HG02943 (cell line): Measurements from ENCODE around the gene APOL4.
"Not testable (repeated sequence)": the region's sequence is repeated elsewhere in the genome, so short reads cannot be mapped to it uniquely, and the experiment has no call there.

ENCODE experiments used
- ATAC-seq: cut with Tn5 transposase; IDR thresholded peaks from one replicate; pipeline ENCODE4 v1.9.1; 2021; ENCODE audit warnings: mild to moderate bottlenecking, low read depth, moderate library complexity; ENCODE audit not compliant: unreplicated experiment

Gene APOL4

DNA sequence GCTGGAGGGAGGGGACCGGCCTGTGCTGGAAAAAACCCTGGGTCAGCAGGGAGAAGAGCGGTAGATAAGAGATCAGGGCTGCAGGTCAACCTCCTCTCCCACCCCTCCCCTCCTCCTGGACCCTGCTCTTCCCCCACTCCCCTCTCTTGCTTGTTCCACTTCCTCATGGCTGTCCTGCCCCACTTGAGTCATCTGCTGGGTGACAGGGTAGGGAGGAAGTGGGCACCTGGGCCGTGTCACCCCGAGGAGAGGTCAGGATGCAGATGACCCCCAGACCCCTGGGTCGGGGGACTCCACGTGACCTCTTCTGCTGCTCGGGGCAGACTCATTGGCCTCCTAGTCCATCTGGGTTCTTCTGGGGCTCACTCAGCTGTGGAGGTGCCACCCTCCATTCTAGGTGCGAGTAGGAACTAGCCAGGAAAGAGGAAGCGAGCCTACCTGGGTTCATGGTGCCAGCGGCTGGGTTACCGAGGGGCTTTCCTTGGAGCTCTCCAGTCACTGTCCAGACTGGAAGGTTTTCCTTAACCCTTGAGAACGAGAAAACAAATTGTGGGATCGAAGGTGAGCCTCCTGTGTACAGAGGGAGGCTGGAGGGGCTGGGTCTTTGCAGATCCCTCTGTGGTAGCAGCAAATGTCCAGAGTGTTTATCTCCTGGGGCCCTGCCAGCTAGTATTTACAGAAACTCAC, 31.2 kb upstream of the APOL4 start:
- no peak for ATAC-seq

DNA sequence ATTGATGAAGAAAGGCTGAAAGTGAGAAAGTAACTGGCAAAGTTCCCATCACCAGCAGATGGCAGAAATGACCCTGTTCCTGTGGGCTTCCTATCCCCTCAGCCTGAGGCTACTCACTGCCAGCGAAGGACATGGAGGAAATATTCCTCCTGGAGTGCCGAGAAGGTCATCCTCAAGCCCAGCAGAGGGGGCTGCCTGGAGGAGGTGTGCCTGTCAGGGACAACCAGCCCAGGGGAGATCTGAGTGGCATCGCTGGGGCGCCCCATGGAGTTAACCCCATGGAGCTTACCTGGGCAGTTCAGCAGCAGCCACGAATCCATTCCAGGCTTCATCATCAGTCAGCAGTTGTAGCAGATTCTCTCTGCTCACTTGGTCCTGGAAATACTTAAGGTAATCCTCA, 29.4 kb upstream of the APOL4 start:
- ATAC-seq = not testable (repeated sequence)

DNA sequence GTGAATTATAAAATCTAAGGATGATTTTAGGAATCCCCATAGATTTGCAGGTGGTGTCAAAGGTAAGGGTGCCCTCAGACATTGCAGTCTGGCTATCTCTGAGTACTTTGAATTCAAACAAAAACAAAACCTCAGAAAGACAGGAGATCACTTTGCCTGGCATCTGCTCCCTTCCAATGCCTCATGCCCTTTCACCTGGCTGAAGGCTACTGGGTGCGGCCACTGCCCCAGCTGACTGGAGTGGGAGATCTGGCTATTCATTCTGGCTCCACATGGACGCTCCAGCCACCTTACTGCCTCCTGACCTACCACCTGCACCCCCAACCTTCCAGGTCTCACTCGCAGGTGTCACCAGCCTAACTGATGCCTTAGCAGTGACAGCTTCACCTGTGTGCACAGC, 28.0 kb upstream of the APOL4 start:
- ATAC-seq = not testable (repeated sequence)

DNA sequence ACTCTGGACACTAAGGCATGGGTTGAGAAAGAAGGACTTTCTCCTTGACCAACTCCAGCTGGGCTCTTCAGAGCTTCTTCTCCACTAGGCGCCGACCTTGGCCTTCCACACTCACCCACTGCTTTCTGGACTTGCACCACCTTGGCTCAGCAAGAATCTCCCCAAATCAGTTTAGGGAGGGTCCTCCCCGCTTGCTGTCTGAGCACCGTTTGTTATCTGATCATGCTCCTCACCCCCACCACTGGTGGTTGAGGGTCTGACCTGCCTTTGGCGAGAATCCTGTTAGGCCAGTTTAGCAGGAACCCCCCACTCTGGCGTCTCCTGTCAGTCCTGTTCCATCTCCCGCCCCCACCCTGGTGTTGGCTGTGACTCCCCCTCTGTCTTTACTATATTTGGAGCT, 27.3 kb upstream of the APOL4 start:
- no peak for ATAC-seq

DNA sequence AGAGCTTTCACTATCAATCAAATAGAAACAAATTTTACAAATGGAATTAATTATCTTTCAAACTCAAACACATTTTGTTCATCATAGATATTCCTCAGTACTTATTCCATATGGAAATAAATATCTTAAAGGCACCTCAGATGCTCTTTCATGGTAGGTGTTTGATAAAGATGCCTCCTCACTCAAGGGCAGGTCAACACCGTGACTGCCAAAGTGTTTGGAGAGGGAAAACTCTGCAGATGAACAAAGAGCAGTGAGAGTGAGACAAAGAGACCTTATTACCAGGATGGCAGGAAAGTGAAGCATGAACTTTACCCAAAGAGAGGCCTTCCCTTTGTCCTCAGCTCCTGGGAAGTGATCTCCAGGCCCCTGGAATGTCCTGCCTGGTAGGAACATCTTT, 26.8 kb upstream of the APOL4 start:
- ATAC-seq = not testable (repeated sequence)

DNA sequence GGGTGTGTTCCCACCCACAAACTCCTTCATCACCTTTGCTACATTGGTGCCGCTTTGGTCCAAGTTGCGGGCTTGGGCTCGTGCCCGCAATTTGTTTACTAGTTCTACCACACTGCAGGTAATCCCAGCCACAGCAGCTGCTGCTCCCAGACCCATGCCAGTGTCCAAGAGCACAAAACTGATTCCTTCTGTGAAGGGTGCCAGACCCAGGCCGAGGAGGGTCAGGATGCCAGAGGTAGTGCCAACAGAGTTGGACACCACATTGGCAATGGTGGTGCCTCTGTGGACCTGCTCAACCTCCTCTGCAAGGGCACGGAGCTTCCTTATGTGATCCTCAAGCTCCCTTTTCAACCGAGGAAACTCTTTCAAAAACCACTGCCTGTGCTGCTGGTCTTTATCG, 26.2 kb upstream of the APOL4 start:
- ATAC-seq = no peak

DNA sequence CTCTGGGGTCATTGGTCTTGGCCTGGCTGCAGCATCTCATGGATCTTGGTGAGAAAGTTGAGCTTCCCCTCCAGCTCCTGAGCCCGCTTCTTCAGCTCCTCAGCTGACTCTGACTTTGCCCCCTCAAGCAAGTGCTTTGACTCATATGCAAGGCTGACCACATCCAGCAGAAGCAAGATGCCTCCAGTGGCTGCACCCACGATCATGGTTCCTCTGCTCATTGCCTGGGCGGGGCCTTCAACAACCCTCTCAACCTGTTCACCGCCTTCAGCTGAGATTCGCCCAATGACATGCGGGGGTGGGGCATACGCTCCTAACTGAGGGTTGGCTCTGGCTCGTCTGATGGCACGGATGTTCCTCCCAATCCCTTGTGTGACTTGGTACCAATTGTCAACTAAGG, 25.8 kb upstream of the APOL4 start:
- ATAC-seq = no peak

DNA sequence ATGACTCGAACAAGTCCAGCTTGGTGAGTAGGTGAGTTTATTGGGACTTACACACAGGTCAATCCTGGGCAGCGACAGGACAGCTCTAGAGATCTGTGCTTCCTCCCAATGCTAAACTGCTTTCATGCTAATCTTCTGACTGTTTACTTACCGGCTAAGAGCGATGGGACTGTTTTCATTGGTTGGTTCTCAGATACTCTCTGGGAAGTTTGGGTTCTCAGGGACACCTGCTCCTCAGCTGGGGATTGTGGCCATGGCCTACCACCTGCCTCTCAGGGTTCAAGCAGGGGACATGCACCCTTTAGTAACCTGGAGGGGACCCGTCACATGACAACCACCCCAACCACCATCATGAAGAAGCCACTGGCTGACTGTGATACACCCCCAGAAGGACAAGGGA, 24.6 kb upstream of the APOL4 start:
- no peak for ATAC-seq

DNA sequence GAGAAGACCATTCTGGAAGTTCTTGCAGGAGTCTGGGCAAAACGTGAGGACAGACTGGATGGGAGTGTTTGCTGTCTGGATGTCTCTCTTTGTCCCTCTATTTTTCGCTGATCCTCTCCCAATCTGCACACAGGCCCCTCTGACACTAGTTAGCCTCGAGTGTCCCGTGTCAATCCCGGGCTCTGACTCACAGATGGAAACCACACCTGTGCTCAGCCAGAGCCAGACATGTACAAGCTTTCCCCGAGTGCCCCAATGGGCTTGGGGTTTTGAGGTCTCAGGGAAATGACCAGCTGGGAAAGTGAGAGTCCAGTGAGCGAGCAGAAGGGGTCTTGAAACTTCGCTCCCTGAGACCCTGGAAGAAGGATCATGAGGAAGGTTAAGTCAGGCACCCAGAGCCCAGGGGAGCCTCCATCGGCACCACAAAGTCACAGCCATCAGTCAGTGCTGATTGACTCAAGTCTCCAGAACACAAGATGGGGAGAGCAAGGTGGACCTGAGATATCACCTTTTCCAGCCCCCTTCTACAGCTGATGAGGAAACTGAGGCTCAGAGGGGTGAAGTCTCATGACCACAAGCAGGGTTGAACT, 23.8 kb upstream of the APOL4 start:
- ATAC-seq = no peak

DNA sequence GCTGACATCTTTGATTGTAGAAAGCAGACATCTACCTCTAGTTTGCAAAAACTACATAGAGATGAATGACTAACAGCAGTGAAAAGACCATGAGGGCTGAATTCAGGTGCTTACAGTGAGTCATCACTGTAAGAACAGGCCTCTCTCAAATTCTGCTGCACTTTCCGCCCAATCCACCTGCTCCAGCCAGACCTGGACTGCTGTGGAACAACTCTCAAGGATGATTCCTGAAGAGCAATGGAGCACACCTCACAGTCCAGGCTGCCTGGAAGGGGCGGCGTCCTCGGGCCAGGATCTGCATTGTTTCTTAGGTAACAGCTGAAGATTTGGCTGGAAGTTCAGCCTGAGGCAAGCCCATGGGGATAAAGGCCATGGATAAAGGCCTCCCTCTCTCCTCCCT, 22.6 kb upstream of the APOL4 start:
- no peak for ATAC-seq

DNA sequence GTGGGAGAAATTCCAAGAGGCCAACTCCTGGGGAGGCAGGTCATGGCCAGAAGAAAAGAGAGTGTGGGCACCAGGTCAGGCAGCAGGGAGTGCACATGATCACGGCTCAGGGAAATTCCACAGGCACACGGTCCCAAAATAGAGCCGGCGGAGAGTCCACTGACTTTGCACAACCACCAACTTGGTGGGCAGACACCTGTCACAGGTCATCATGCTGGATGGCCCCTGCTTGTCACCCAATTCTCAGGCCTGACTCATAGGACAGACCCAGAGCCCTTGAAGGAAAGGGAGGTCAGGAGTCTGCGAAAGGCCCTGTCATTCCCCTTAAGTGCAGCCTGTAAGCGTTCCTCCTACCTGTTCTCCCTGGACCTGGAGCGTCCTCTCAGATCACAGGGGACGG, 21.9 kb upstream of the APOL4 start:
- no peak for ATAC-seq

DNA sequence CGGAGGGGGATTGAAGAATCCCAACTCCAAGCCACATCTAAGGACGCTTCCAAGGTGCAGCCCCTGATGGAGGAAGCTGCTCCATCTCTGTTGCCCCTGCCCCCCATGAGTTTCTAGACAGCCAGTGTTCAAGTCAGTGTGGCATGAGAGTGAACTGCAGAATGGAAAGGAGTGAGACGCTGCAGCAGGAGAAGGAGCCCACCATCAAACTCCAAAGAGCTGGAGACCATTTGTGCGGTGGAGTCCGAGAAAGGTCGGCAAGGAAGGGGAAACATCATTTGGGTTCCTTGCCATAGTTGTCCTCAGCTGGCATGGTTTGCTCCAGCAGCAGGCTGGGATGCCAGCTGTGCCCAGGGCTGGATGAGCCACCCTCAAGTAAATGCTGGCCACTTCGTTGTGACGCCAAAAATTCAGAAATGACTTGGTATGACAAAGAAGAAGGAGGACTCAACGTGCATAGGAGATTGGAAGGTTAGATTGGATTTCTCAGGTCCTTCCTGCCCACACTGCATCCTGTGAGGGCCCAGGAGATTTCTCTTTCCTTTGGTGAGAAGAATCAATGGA, 21.4 kb upstream of the APOL4 start:
- no peak for ATAC-seq

DNA sequence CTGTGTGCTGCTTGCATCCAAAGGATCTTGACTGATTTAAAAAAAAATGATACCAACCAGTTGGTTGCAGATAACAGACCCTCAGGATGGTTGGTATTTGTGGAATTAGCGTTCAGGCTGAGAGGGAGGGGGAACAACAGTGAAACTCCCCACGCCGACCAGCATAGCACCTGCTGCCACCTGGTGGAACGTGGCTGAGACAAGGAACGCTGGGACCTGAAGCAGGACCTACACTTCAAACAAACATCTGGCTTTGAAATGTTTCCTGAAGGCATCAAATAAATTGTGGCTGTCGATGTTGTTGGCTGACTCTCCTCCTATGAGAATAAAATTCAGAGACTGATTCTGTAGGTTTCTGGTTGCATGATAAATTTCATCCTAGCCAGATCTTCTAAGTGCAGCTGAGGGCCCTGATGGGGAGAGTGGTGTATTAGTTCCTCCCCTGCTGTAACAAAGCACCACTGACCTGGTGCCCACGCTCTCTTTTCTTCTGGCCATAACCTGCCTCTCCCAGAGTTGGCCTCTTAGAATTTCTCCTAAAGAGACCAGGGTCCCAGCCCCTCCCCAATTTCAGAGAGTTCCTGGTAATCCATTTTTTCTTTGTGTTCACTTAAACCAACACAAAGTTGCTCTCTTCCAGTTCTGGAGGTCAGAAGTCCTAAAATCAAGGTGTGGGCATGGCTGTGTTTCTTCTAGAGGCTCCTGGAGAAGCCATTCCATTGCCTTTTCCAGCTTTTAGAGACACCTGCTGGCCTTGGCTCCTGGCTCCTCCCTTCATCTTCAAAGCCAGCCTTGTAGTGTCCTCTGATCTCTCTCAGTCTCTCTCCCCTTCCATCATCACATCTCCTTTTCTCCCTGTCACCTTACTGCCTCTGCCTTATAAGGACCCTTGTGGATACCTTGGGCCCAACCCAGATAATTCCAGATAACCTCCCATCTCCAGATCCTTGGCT, 20.5 kb upstream of the APOL4 start:
- no peak for ATAC-seq

DNA sequence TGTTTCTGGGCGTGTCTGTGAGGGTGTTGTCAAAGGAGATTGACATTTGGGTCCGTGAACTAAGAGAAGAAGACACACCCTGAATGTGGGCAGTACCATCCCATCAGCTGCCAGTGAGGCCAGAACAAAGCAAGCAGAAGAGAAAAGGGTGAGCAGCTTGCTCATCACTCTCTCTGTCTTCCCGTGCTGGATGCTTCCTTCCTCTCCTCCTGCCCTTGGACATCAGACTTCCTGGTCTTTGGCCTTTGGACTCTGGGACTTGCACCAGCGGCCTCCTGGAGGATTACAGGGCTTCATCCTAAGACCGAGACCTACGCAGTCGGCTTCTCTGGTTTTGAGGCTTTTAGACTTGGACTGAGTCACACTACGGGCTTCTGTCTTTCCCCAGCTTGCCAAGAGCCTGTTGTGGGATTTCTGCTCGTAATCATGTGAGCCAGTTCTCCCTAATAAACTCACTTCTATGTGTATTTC, 18.9 kb upstream of the APOL4 start:
- no peak for ATAC-seq

DNA sequence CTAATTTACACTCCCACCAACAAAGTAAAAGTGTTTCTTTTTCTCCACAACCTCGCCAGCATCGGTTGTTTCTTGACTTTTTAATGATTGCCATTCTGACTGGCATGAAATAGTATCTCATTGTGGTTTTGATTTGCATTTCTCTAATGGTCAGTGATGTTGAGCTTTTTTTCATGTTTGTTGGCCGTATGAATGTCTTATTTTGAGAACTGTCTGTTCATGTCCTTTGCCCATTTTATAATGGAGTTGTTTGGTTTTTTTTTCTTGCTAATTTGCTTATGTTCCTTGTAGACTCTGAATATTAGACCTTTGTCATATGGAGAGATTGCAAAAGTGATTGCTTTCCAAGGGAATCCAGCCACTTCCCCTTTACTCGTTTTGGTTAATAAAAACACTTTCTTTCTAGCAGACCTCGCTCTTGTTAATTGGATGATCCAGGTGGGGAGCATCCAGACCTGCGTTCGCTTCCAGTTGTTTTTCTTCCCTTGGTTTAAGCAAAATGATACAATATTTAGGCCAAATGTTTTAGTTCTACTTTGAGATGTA, 17.1 kb upstream of the APOL4 start:
- no peak for ATAC-seq

DNA sequence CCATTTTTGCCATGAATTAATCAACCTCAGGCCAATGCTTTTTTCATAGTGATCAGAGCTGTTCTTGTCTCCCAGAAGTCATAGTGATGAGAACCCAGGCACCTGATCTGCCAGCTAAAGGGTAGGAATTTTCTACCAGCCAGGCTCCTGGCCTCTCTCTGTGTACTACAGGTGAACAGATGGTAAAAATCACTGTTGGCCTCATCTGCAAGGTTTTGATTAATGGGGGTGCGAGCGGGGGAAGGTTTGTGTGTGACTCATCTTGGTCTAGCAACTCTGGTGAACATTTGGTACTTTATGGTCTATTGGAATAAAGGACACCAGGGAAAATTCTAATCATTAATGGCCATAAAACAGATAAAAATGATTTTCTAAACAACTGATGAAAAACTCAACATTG, 14.4 kb upstream of the APOL4 start:
- ATAC-seq = no peak

DNA sequence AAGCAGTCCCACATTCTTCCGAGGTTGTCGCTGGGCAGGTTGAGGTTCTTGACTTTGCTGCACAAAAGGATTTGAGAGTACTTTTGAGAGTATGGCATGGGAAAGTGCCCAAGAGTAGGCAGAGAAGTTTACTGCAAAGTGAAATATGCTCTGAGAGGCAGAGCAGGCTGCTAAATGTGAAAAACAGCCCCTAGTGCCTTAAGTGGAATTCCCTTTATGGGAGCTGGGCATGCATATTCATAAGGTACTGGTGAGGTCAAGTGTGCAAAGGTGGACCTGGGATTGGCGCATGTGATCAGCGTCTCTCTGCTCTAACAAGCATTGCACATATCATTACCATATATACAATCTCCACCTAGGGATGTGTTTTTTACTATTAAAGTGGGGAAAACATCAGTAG, 12.0 kb upstream of the APOL4 start:
- ATAC-seq = no peak

DNA sequence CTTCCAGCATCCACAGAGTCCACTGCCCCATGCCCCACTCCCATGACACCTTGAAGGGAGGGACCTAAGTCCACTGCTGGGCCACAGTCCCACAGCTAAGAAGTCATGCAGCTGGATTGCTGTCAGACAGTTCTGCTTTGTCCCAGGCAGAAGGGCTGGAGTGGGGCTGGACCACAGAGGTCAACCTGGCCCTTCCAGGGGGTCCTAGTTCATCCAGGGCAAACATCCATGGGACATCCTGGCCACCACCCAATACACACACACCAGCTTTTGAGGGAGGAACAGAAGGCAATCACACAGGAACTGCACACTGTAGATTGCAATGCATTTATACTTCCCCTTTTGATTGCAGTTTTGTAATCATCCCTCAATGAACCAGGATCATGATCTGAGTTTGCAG, 11.3 kb upstream of the APOL4 start:
- ATAC-seq = no peak

DNA sequence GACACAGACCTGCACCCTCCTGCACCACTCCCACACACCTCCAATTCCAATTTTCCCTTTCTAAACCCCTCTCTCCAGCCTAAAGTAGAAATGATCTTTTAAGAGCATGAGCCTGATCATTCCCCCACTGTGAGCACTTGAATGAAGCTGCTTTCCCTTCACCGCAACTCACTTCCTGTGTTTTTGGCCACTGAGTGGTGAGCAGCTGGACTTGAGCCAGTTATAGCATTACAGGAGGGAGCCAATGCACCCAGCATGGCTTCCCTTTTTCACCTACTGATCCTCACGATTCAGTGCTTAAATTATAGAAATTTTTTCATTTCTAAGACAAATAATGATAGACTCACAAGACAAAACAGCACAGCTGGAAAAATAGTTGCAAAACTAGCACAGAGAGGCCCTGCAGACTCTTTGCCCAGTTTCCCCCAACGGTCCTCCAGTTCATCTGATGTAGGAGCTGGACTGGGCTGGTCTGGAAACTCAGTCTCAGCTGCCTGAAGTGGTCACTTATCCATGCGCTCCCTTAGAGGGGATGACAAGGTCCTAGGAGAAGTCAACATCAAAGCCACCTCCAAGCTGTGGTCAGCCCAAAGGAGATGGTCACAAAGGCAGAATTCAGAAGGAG, 9.7 kb upstream of the APOL4 start:
- no peak for ATAC-seq

DNA sequence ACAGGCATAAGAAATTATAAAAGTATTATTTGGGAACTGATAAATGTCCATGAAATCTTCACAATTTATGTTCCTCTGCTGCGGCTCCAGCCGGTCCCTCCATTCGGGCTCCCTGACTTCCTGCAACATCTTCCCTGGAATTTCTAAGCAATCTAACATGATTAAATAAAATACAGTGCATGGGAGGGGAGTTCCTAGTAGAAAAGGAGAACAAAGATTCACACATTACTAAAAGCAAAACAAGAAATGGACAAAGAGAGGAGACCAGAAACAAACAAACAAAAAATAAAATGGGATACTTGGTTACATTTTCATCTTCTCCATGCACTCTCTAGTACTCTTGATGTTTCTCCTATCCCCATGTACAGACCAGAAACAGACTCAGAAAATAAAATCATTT, 8.6 kb upstream of the APOL4 start:
- no peak for ATAC-seq
